HL-60 (cell line): ENCODE measurements around the gene PIGP.
"Not testable (repeated sequence)": the region's sequence is repeated elsewhere in the genome, so short reads cannot be mapped to it uniquely, and the experiment has no call there.

ENCODE experiments used
- DNase-seq, 2 experiments: peaks; one replicate each; pipeline ENCODE4 v3.0.0-alpha.2; 2010 to 2020; ENCODE audit warnings: low read depth in 1 of 2, low spot score in 1 of 2
- H3K27ac ChIP-seq: fragments of 250-450 bp; sonication (Bioruptor Pico); replicated peaks from 2 replicates; pipeline ENCODE4 v1.5.1; 2020; ENCODE audit warnings: mild to moderate bottlenecking, moderate library complexity
- H3K27me3 ChIP-seq: fragments of 250-450 bp; sonication (Bioruptor Pico); 2 replicates; pipeline ENCODE4 v1.5.1; 2021; ENCODE audit warnings: mild to moderate bottlenecking, moderate library complexity; ENCODE audit not compliant: insufficient read depth, poor library complexity, severe bottlenecking
- H3K4me3 ChIP-seq: replicated peaks from 2 replicates; pipeline ENCODE4 v1.5.1; 2011; ENCODE audit warnings: mild to moderate bottlenecking, control low read depth, low read length; ENCODE audit not compliant: insufficient read depth
- CTCF ChIP-seq: IDR thresholded peaks from one replicate; pipeline ENCODE4 v1.5.1; 2011; ENCODE audit warnings: low read length, control low read depth, inconsistent platforms; ENCODE audit not compliant: insufficient read depth
- GABPA ChIP-seq: IDR thresholded peaks from 2 replicates; pipeline ENCODE4 v1.6.1; 2012; ENCODE audit warnings: low read depth
- POLR2AphosphoS5 ChIP-seq: IDR thresholded peaks from 2 replicates; pipeline ENCODE4 v1.6.1; 2012; ENCODE audit warnings: low read depth
- REST ChIP-seq: IDR thresholded peaks from 2 replicates; pipeline ENCODE4 v1.6.1; 2012; ENCODE audit warnings: low read depth; ENCODE audit not compliant: insufficient replicate concordance
- SPI1 ChIP-seq: IDR thresholded peaks from 2 replicates; pipeline ENCODE4 v1.6.1; 2012; ENCODE audit warnings: low read depth, mild to moderate bottlenecking, borderline replicate concordance

Gene PIGP

GRCh38 chr21:37036177-37036576 lies 36.7 kb downstream of the PIGP start:
- no peak overlapping the region for H3K27ac ChIP-seq
- TF ChIP-seq POLR2AphosphoS5 = no peak
- TF ChIP-seq CTCF = no peak
- TF ChIP-seq REST = no peak
- TF ChIP-seq SPI1 = no peak
- no peak for TF ChIP-seq GABPA
- H3K4me3 ChIP-seq = no peak overlapping the region
- H3K27me3 ChIP-seq = no peaks in the 10 kb centered on the region
- DNase-seq = no peak

GRCh38 chr21:37034394-37034793 lies 38.5 kb downstream of the PIGP start:
- not testable (repeated sequence) for DNase-seq, H3K27ac ChIP-seq, H3K4me3 ChIP-seq

GRCh38 chr21:37032877-37033471 lies 39.9 kb downstream of the PIGP start:
- Histone ChIP-seq H3K27ac (no peak overlapping the region), H3K27me3 (no peaks in the 10 kb centered on the region), H3K4me3 (no peak overlapping the region)
- TF ChIP-seq GABPA = no peak
- TF ChIP-seq SPI1 = no peak
- no peak for TF ChIP-seq POLR2AphosphoS5
- no peak for TF ChIP-seq REST
- TF ChIP-seq CTCF = no peak
- DNase-seq = no peak

More at GRCh38 chr21:37034394-37034793, 38.5 kb downstream of the PIGP start:
- H3K27me3 ChIP-seq = not testable (repeated sequence)

- no peak overlapping the region for H3K27ac ChIP-seq
- no peaks in the 10 kb centered on the region for H3K27me3 ChIP-seq
- no peak for TF ChIP-seq SPI1
- TF ChIP-seq CTCF = no peak
- TF ChIP-seq REST = no peak
- no peak for TF ChIP-seq POLR2AphosphoS5
- no peak for TF ChIP-seq GABPA
- H3K4me3 ChIP-seq = no peak overlapping the region
- no peak for DNase-seq
These were observed 40.6 kb downstream of the PIGP start for GRCh38 chr21:37032293-37032692.
